ENCODE data around the gene RNF222. TPM values are rescaled to one million over a fixed set of nuclear protein-coding genes. Genes with fewer than 3 reads are reported as not detected.
"Not testable (repeated sequence)": the region's sequence is repeated elsewhere in the genome, so short reads cannot be mapped to it uniquely, and the experiment has no call there.

RNF222 gene
- total RNA-seq, 3 donors from 2014 or later = not detected

DNA sequence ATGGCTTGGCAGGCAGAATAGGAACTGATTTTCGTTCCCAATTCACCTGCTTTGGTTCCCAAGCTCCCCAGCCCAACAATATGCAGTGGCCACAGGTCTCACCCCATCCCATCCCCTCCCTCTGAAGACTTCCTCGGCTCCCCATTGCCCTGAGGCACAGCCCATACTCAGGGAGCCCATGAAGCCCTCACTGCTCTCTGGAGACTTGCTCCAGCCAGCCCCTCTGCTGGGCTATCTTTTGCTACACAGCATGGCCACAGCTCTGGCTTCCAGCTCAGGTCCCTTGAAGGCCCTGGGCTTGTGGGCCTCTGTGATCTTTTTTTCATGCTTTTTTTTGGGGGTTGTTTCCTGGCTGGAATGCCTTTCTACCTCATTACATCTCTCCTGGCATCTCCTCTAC is 8.5 kb upstream of the RNF222 start:
- intact Hi-C loops (cut with DNase I; ENCODE audit: low total_unique reads) = loop anchor here (10.0 kb wide), 1 partner anchor 339 kb away; the partner anchor contains the start of gene CCDC42
- DNase-seq (ENCODE audit: low spot score in 2 of 2) = no peak
- TF ChIP-seq CTCF (IDR thresholded peaks at IDR 0.05) = no peak
- no peak for TF ChIP-seq POLR2A (IDR thresholded peaks at IDR 0.05)
- TF ChIP-seq POLR2AphosphoS5 (IDR thresholded peaks at IDR 0.05) = no peak
- peak overlapping the region in 1 of 2 donors; percentile 68 for H3K27ac ChIP-seq
- no peaks in the 10 kb centered on the region for H3K9me3 ChIP-seq
- H3K4me3 ChIP-seq = no peak overlapping the region
- no peaks in the 10 kb centered on the region for H3K27me3 ChIP-seq
- no peaks in the 10 kb centered on the region for H3K36me3 ChIP-seq
- no peaks in the 10 kb centered on the region for H3K4me1 ChIP-seq

- intact Hi-C loops (cut with DNase I; ENCODE audit: low total_unique reads) = loop anchor here (10.0 kb wide), 1 partner anchor 339 kb away; the partner anchor contains the start of gene CCDC42
- no peak for DNase-seq (ENCODE audit: low spot score in 2 of 2)
- H3K4me3 ChIP-seq = no peak overlapping the region
- H3K27ac ChIP-seq = peak overlapping the region; percentile 38 to 68
- H3K36me3 ChIP-seq = no peaks in the 10 kb centered on the region
- H3K4me1 ChIP-seq = no peaks in the 10 kb centered on the region
- no peaks in the 10 kb centered on the region for H3K9me3 ChIP-seq
- no peaks in the 10 kb centered on the region for H3K27me3 ChIP-seq
- TF ChIP-seq CTCF (IDR thresholded peaks at IDR 0.05) = no peak
- no peak for TF ChIP-seq POLR2AphosphoS5 (IDR thresholded peaks at IDR 0.05)
- TF ChIP-seq POLR2A (IDR thresholded peaks at IDR 0.05) = no peak
Observed at GRCh38 chr17:8405499-8406016, 7.9 kb upstream of the RNF222 start.

DNA sequence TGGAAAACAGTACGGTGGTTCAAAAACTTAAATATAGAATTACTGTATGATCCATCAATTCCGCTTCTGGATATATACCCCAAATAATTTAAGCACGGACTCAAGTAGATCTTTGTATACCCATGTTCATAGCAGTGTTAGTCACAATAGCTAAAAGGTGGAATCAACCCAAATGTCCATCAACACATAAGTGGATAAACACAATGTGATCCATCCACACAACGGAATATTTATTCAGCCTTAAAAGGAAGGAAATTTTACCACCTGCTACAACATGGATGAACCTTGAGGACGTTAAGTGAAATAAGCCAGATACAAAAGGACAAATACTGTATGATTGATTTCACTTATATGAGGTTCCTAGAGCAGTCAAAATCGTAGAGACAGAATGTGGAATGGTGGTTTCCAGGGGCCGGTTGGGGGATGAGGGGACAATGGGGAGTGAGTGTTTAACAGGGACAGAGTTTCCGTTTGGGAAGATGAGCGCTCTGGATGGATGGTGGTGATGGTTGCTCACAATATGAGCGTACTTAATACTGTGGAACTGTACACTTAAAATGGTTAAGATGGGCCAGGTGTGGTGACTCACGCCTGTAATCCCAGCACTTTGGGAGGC is 5.4 kb upstream of the RNF222 start:
- Histone ChIP-seq H3K36me3 (no peaks in the 10 kb centered on the region), H3K4me3 (no peak overlapping the region), H3K27ac (no peak overlapping the region), H3K4me1 (no peaks in the 10 kb centered on the region), H3K27me3 (no peaks in the 10 kb centered on the region), H3K9me3 (no peaks in the 10 kb centered on the region)
- TF ChIP-seq CTCF (IDR thresholded peaks at IDR 0.05) = no peak
- no peak for TF ChIP-seq POLR2AphosphoS5 (IDR thresholded peaks at IDR 0.05)
- TF ChIP-seq POLR2A (IDR thresholded peaks at IDR 0.05) = no peak
- intact Hi-C loops (cut with DNase I; ENCODE audit: low total_unique reads) = loop anchor here (10.0 kb wide), 1 partner anchor 342 kb away; the partner anchor contains the start of gene CCDC42
- no peak for DNase-seq (ENCODE audit: low spot score in 2 of 2)

- DNase-seq (ENCODE audit: low spot score in 2 of 2) = no peak
- no peaks in the 10 kb centered on the region for H3K36me3 ChIP-seq
- peaks cover 0 to 11% of the 10 kb centered on the region in 2 donors for H3K27me3 ChIP-seq
- TF ChIP-seq POLR2A (IDR thresholded peaks at IDR 0.05) (no peak), CTCF (IDR thresholded peaks at IDR 0.05) (no peak)
- H3K9me3 ChIP-seq = no peaks in the 10 kb centered on the region
- intact Hi-C loops (cut with DNase I; ENCODE audit: low total_unique reads) = loop anchor here (10.0 kb wide), 1 partner anchor 344 kb away; the partner anchor contains the start of gene CCDC42
- no peak overlapping the region for H3K4me3 ChIP-seq
- H3K27ac ChIP-seq = no peak overlapping the region
- no peaks in the 10 kb centered on the region for H3K4me1 ChIP-seq
Observed at GRCh38 chr17:8401107-8401506, 3.5 kb upstream of the RNF222 start.

DNA sequence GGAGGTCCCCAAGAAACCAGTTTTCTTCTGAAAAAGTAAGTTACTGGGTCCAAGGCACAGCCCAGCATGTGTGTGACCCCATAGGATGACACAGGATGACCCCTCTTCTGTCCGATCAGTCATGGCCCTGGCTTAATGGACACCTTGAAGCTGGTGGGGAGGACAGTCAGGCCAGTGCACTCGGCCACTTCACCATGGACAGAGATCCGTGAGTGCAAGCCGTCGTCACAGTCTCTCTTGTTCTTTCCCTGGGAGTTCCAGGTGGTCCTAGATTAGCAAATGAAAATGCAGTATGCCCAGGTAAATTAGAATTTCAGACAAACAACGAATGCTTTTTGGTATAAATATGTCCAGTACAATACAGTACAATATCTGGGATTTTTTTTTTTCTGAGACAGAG is 1.4 kb upstream of the RNF222 start:
- intact Hi-C loops (cut with DNase I; ENCODE audit: low total_unique reads) = no loop called here
- Histone ChIP-seq H3K27me3 (peaks cover 0 to 14% of the 10 kb centered on the region in 2 donors), H3K27ac (no peak overlapping the region)

DNA sequence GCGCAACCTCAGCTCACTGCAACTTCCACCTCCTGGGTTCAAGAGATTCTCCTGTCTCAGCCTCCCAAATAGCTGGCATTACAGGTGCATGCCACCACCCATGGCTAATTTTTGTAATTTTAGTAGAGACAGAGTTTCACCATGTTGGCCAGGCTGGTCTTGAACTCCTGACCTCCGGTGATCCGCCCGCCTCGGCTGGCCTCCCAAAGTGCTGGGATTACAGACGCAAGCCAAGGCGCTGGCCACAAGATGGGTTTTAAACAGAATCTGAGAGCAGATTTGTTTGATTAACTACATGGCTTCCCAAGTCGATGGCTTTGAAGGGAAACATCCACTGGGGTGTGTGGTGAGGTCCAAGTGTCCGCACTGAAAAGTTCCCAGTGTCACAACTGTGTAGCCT is 3.1 kb downstream of the RNF222 start:
- intact Hi-C loops (cut with DNase I; ENCODE audit: low total_unique reads); H3K4me3 ChIP-seq; H3K36me3 ChIP-seq; H3K27ac ChIP-seq; H3K4me1 ChIP-seq; DNase-seq (ENCODE audit: low spot score in 2 of 2); H3K9me3 ChIP-seq: not testable (repeated sequence)
- peaks cover 0 to 18% of the 10 kb centered on the region in 2 donors for H3K27me3 ChIP-seq

More for the DNA sequence above, 1.4 kb upstream of the RNF222 start:
- no peak overlapping the region for H3K4me3 ChIP-seq
- no peaks in the 10 kb centered on the region for H3K9me3 ChIP-seq
- TF ChIP-seq CTCF (IDR thresholded peaks at IDR 0.05) (no peak), POLR2A (IDR thresholded peaks at IDR 0.05) (no peak), POLR2AphosphoS5 (IDR thresholded peaks at IDR 0.05) (no peak)
- H3K4me1 ChIP-seq = no peaks in the 10 kb centered on the region
- no peak for DNase-seq (ENCODE audit: low spot score in 2 of 2)
- no peaks in the 10 kb centered on the region for H3K36me3 ChIP-seq
